WTC11 (cell line): ENCODE data around the gene BMF. TPM values are rescaled to one million over a fixed set of nuclear protein-coding genes. Genes with fewer than 3 reads are reported as not detected.

Experiments
- ATAC-seq: fragments of 200-7000 bp; cut with Tn5 transposase; 2 replicates; pipeline ENCODE4 v1.10.0; 2021; ENCODE audit warnings: mild to moderate bottlenecking, moderate library complexity
- CTCF ChIA-PET: fragments of 300-600 bp; sonication (Branson Sonifier 250); formaldehyde crosslinking; loops from one replicate; lab custom pipeline; 2021; ENCODE audit warnings: antibody characterized with exemption; lab: Charles Lee
- POLR2A ChIA-PET: fragments of 350-600 bp; sonication (Branson Sonifier 250); formaldehyde crosslinking; loops from one replicate; lab custom pipeline; 2021; ENCODE audit warnings: antibody characterized with exemption; lab: Charles Lee
- DNase-seq: peaks from one replicate; pipeline ENCODE4 v3.0.0; 2021; ENCODE audit warnings: low spot score
- H3K27ac Mint-ChIP-seq: 2 replicates; pipeline ENCODE4 v1.8.0; 2021; ENCODE audit warnings: mixed read lengths
- H3K27me3 Mint-ChIP-seq: 2 replicates; pipeline ENCODE4 v1.8.0; 2021; ENCODE audit warnings: low read depth, mild to moderate bottlenecking, moderate library complexity, mixed read lengths
- H3K36me3 Mint-ChIP-seq: 2 replicates; pipeline ENCODE4 v1.8.0; 2021; ENCODE audit warnings: mixed read lengths
- H3K4me1 Mint-ChIP-seq: 2 replicates; pipeline ENCODE4 v1.8.0; 2022; ENCODE audit warnings: mixed read lengths
- H3K4me3 Mint-ChIP-seq: 2 replicates; pipeline ENCODE4 v1.8.0; 2021; ENCODE audit warnings: mild to moderate bottlenecking, moderate library complexity, mixed read lengths
- H3K9me3 Mint-ChIP-seq: 2 replicates; pipeline ENCODE4 v1.8.0; 2021; ENCODE audit warnings: mixed read lengths
- FOXK1 ChIP-seq: sonication (generic); formaldehyde crosslinking; IDR thresholded peaks from 2 replicates; pipeline ENCODE4 v1.8.0; 2022; ENCODE audit warnings: mild to moderate bottlenecking, moderate library complexity, missing genetic modification reagents
- FOXP4 ChIP-seq: sonication (generic); formaldehyde crosslinking; IDR thresholded peaks from 2 replicates; pipeline ENCODE4 v1.8.0; 2022; ENCODE audit warnings: mild to moderate bottlenecking, missing genetic modification reagents
- SMAD3 ChIP-seq: sonication (generic); formaldehyde crosslinking; IDR thresholded peaks from 2 replicates; pipeline ENCODE4 v1.8.0; 2022; ENCODE audit warnings: missing genetic modification reagents, mild to moderate bottlenecking, borderline replicate concordance
- TEAD1 ChIP-seq: sonication (generic); formaldehyde crosslinking; IDR thresholded peaks from 2 replicates; pipeline ENCODE4 v1.8.0; 2022; ENCODE audit warnings: mild to moderate bottlenecking, missing genetic modification reagents
- ZNF138 ChIP-seq: sonication (generic); formaldehyde crosslinking; conservative IDR thresholded peaks from 2 replicates; pipeline ENCODE4 v1.8.1; 2022; ENCODE audit warnings: mild to moderate bottlenecking, moderate library complexity, missing genetic modification reagents
- ZNF219 ChIP-seq: sonication (generic); formaldehyde crosslinking; IDR thresholded peaks from 2 replicates; pipeline ENCODE4 v1.8.0; 2023; ENCODE audit warnings: missing genetic modification reagents, mild to moderate bottlenecking, borderline replicate concordance
- ZNF232 ChIP-seq: sonication (generic); formaldehyde crosslinking; IDR thresholded peaks from 2 replicates; pipeline ENCODE4 v1.8.0; 2022; ENCODE audit warnings: mild to moderate bottlenecking, missing genetic modification reagents
- ZNF263 ChIP-seq: sonication (generic); formaldehyde crosslinking; IDR thresholded peaks from 2 replicates; pipeline ENCODE4 v1.8.1; 2022; ENCODE audit warnings: low read depth, mild to moderate bottlenecking, moderate library complexity, missing genetic modification reagents
- ZNF317 ChIP-seq: sonication (generic); formaldehyde crosslinking; IDR thresholded peaks from 2 replicates; pipeline ENCODE4 v1.8.1; 2023; ENCODE audit warnings: low read depth, mild to moderate bottlenecking, moderate library complexity, missing genetic modification reagents, borderline replicate concordance
- ZNF423 ChIP-seq: fragments of 250-450 bp; sonication (Bioruptor Pico); IDR thresholded peaks from 2 replicates; pipeline ENCODE4 v2.1.2; 2022; ENCODE audit warnings: mild to moderate bottlenecking, moderate library complexity
- ZNF532 ChIP-seq: fragments of 250-450 bp; sonication (Bioruptor Pico); IDR thresholded peaks from 2 replicates; pipeline ENCODE4 v1.9.0; 2021; ENCODE audit warnings: mild to moderate bottlenecking, borderline replicate concordance
- ZNF671 ChIP-seq: fragments of 250-450 bp; sonication (Bioruptor Pico); IDR thresholded peaks from 2 replicates; pipeline ENCODE4 v1.8.0; 2021; ENCODE audit warnings: mild to moderate bottlenecking
- total RNA-seq: library from RNA; stranded (reverse); gene quantifications from 3 replicates; pipeline ENCODE4 v1.2.3, GENCODE V29; 2021
- TF ChIP-seq, protein P1 (sequence below): sonication (generic); formaldehyde crosslinking; IDR thresholded peaks from 2 replicates; pipeline ENCODE4 v1.8.1; 2023; ENCODE audit warnings: mild to moderate bottlenecking, missing genetic modification reagents, moderate library complexity
- TF ChIP-seq, protein P2 (sequence below): fragments of 250-450 bp; sonication (Bioruptor Pico); IDR thresholded peaks from 2 replicates; pipeline ENCODE4 v1.9.0; 2021; ENCODE audit warnings: mild to moderate bottlenecking
- TF ChIP-seq, protein P3 (sequence below): fragments of 200-600 bp; IDR thresholded peaks from 2 replicates; pipeline ENCODE4 v1.8.0; 2022; ENCODE audit warnings: antibody characterized with exemption
- TF ChIP-seq, protein P4 (sequence below): sonication (generic); formaldehyde crosslinking; IDR thresholded peaks from 2 replicates; pipeline ENCODE4 v1.8.1; 2022; ENCODE audit warnings: missing genetic modification reagents, borderline replicate concordance
- TF ChIP-seq, protein P5 (sequence below): sonication (generic); formaldehyde crosslinking; IDR thresholded peaks from 2 replicates; pipeline ENCODE4 v1.8.0; 2023; ENCODE audit warnings: mild to moderate bottlenecking, missing genetic modification reagents

Gene BMF
- total RNA-seq, 1 experiment from 2014 or later = 36.9 TPM

DNA sequence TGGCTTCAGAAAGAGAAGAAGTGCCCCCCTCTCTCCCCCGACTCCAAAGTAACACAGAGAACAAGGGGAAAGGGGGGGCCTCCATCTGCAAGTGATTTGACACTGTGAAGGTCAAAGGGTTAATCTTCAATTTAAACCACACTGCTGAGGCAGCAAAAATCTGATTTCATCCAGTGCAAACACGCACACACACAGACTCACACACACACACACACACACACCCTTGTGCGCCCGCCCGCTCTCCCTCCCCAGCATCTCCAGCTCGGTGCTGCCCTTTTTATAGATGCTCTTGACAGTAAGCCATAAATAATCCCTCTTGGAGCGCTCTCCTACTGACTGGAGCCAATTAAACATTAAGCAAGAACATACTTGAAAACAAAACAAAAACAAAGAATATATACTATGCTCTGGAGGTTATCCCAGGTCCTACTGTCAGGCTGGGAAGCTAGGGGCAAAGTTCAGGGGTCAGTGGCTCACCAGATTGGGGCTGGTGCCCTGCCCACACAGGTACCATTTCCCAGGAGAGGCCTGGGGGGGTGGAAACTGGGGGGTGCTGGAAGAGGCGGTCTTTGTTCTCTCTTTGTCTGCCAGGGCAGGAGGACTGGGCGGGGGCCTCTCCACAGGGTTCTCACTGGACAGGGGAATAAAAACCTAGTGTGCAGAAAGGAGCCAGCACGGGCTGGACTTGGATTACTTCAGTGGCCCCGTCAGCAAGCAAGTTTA lies 16.3 kb downstream of the BMF start:
- H3K36me3 Mint-ChIP-seq = peaks cover 25% of the 10 kb centered on the region
- TF ChIP-seq ZNF232 (CRISPR knock-in tag) (no peak), TEAD1 (CRISPR knock-in tag) (no peak), FOXP4 (CRISPR knock-in tag) (no peak), SMAD3 (CRISPR knock-in tag) (no peak), ZNF219 (CRISPR knock-in tag) (no peak), ZNF317 (CRISPR knock-in tag) (no peak), FOXK1 (CRISPR knock-in tag) (no peak), ZNF138 (no peak), ZNF532 (CRISPR knock-in tag) (no peak), ZNF671 (no peak), ZNF263 (CRISPR knock-in tag) (no peak), ZNF423 (no peak)
- TF ChIP-seq, protein P1, sequence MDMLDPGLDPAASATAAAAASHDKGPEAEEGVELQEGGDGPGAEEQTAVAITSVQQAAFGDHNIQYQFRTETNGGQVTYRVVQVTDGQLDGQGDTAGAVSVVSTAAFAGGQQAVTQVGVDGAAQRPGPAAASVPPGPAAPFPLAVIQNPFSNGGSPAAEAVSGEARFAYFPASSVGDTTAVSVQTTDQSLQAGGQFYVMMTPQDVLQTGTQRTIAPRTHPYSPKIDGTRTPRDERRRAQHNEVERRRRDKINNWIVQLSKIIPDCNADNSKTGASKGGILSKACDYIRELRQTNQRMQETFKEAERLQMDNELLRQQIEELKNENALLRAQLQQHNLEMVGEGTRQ = no peak
- TF ChIP-seq, protein P2, sequence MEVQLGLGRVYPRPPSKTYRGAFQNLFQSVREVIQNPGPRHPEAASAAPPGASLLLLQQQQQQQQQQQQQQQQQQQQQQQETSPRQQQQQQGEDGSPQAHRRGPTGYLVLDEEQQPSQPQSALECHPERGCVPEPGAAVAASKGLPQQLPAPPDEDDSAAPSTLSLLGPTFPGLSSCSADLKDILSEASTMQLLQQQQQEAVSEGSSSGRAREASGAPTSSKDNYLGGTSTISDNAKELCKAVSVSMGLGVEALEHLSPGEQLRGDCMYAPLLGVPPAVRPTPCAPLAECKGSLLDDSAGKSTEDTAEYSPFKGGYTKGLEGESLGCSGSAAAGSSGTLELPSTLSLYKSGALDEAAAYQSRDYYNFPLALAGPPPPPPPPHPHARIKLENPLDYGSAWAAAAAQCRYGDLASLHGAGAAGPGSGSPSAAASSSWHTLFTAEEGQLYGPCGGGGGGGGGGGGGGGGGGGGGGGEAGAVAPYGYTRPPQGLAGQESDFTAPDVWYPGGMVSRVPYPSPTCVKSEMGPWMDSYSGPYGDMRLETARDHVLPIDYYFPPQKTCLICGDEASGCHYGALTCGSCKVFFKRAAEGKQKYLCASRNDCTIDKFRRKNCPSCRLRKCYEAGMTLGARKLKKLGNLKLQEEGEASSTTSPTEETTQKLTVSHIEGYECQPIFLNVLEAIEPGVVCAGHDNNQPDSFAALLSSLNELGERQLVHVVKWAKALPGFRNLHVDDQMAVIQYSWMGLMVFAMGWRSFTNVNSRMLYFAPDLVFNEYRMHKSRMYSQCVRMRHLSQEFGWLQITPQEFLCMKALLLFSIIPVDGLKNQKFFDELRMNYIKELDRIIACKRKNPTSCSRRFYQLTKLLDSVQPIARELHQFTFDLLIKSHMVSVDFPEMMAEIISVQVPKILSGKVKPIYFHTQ (CRISPR knock-in tag) = no peak
- TF ChIP-seq, protein P3, sequence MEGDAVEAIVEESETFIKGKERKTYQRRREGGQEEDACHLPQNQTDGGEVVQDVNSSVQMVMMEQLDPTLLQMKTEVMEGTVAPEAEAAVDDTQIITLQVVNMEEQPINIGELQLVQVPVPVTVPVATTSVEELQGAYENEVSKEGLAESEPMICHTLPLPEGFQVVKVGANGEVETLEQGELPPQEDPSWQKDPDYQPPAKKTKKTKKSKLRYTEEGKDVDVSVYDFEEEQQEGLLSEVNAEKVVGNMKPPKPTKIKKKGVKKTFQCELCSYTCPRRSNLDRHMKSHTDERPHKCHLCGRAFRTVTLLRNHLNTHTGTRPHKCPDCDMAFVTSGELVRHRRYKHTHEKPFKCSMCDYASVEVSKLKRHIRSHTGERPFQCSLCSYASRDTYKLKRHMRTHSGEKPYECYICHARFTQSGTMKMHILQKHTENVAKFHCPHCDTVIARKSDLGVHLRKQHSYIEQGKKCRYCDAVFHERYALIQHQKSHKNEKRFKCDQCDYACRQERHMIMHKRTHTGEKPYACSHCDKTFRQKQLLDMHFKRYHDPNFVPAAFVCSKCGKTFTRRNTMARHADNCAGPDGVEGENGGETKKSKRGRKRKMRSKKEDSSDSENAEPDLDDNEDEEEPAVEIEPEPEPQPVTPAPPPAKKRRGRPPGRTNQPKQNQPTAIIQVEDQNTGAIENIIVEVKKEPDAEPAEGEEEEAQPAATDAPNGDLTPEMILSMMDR = no peak
- TF ChIP-seq, protein P4, sequence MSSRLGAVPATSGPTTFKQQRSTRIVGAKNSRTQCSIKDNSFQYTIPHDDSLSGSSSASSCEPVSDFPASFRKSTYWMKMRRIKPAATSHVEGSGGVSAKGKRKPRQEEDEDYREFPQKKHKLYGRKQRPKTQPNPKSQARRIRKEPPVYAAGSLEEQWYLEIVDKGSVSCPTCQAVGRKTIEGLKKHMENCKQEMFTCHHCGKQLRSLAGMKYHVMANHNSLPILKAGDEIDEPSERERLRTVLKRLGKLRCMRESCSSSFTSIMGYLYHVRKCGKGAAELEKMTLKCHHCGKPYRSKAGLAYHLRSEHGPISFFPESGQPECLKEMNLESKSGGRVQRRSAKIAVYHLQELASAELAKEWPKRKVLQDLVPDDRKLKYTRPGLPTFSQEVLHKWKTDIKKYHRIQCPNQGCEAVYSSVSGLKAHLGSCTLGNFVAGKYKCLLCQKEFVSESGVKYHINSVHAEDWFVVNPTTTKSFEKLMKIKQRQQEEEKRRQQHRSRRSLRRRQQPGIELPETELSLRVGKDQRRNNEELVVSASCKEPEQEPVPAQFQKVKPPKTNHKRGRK (CRISPR knock-in tag) = no peak
- TF ChIP-seq, protein P5, sequence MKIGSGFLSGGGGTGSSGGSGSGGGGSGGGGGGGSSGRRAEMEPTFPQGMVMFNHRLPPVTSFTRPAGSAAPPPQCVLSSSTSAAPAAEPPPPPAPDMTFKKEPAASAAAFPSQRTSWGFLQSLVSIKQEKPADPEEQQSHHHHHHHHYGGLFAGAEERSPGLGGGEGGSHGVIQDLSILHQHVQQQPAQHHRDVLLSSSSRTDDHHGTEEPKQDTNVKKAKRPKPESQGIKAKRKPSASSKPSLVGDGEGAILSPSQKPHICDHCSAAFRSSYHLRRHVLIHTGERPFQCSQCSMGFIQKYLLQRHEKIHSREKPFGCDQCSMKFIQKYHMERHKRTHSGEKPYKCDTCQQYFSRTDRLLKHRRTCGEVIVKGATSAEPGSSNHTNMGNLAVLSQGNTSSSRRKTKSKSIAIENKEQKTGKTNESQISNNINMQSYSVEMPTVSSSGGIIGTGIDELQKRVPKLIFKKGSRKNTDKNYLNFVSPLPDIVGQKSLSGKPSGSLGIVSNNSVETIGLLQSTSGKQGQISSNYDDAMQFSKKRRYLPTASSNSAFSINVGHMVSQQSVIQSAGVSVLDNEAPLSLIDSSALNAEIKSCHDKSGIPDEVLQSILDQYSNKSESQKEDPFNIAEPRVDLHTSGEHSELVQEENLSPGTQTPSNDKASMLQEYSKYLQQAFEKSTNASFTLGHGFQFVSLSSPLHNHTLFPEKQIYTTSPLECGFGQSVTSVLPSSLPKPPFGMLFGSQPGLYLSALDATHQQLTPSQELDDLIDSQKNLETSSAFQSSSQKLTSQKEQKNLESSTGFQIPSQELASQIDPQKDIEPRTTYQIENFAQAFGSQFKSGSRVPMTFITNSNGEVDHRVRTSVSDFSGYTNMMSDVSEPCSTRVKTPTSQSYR (CRISPR knock-in tag) = no peak
- H3K4me1 Mint-ChIP-seq = peaks cover 91% of the 10 kb centered on the region
- H3K27me3 Mint-ChIP-seq = no peaks in the 10 kb centered on the region; the same call in 1 of the 2 replicates
- H3K27ac Mint-ChIP-seq = peak overlapping the region; percentile 62
- CTCF ChIA-PET = interaction anchor here (0.7 to 6.8 kb wide), 9 partner anchors 11 to 462 kb away, joined by 3 to 68 read pairs (median 5); no protein-coding TSS in a partner anchor
- H3K9me3 Mint-ChIP-seq = no peaks in the 10 kb centered on the region
- DNase-seq (no peak), ATAC-seq (no peak)
- H3K4me3 Mint-ChIP-seq = peak overlapping the region; percentile 40
- POLR2A ChIA-PET = interaction anchor here (1.4 to 1.7 kb wide), 2 partner anchors 11 to 17 kb away, joined by 3 to 4 read pairs; partner anchors contain the start of gene BMF
